ENCODE results near the gene C1QTNF8.

The C1QTNF8 gene

DNA sequence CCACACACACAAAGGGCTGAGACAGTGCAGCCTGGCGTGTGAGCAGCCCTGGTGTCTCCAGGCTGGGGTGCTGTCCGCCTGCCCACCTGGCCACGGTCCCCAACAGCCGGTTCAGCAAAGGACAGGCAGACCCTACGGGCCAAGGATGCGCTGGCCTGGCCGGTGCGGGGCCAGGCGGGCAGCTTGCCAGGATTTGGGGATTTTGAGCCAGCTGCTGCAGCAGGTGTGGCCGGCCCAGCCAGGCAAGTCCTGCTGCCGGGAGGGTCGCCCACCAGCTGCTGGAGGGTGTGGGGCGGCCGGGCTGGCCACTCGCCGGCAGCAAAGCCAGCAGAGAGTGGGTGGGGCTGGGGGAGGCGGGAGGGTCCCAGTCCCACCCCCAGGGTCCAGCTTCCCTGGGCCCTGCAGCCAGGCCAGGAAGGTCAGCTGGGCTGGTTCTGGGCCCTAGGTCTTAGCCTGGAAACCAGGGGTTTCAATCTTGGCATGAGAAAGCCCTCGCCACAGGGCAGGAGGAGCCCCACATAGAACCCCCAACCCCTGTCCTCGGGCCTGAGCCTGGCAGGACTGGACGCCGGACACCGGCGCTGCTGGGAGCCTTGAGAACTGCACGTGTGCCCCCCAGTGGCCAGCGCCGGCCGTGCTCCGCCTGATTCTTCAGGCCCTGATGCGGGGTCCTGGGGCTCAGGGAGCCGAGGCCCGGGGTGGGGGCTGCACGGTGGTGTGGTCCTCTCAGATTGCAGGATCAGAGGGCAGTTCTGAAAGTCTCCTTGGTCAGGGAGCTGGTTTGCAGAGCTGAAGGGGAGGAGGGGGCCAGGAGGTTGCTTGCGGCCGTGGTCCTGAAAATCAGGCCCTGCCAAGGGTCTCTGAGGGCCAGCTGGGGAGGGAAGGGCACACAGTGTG, 41.1 kb downstream of the C1QTNF8 start:
- no peaks in the 10 kb centered on the region for H3K36me3 ChIP-seq (ENCODE audit: control insufficient read depth, insufficient read depth, low read length)
- H3K9me3 ChIP-seq (ENCODE audit: control insufficient read depth, low read length), result peaks cover 4% of the 10 kb centered on the region
- no peak overlapping the region for H3K4me3 ChIP-seq (ENCODE audit: extremely low read depth, insufficient read depth, low read length, poor library complexity, severe bottlenecking)
- H3K4me1 ChIP-seq (ENCODE audit: control insufficient read depth, insufficient read depth, low read length, poor library complexity, severe bottlenecking), result no peaks in the 10 kb centered on the region
- no peak overlapping the region for H3K27ac ChIP-seq (ENCODE audit: low read depth, low read length, severe bottlenecking)
- 41 to 44% methylated on average over 27 to 29 of the region's 34 CpGs for WGBS, 2 experiments (ENCODE audit: insufficient coverage in 2 of 2)

DNA sequence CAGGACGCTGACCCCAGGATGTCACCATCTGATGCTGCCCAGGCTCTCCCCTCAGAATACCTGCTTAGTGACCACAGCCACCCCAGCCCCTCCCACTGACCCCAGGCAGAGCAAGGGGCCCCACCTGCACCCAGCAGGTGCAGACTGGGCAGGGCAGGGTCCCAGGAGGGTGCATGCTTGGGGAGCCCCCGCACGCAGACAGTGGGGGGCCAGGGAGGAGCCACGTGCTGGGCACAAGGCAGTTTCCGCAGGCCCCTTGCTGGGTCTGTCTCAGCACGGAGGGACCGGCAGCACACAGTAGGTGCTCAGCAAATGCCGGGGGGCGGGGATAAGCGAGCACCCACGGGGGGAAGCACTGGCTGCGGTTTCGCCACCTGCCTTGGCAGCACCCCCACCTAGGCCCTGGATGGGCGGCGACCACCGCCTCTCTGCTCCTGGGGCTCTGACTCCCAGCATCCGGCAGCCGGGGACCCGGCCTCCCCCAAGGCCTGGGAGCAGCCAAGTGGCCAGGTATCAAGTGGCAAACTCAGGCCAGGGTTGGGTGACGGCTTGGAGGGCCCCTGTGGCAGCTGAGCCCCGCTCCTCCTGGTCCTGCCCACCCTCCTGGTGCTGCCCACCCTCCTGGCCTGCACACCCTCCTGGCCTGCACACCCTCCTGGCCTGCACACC, 42.2 kb downstream of the C1QTNF8 start:
- Histone ChIP-seq H3K36me3 (ENCODE audit: control insufficient read depth, insufficient read depth, low read length) (no peaks in the 10 kb centered on the region), H3K27ac (ENCODE audit: low read depth, low read length, severe bottlenecking) (no peak overlapping the region), H3K9me3 (ENCODE audit: control insufficient read depth, low read length) (no peaks in the 10 kb centered on the region), H3K4me1 (ENCODE audit: control insufficient read depth, insufficient read depth, low read length, poor library complexity, severe bottlenecking) (no peaks in the 10 kb centered on the region), H3K4me3 (ENCODE audit: extremely low read depth, insufficient read depth, low read length, poor library complexity, severe bottlenecking) (no peak overlapping the region)
- WGBS, 2 experiments (ENCODE audit: insufficient coverage in 2 of 2), result 92 to 94% methylated on average over 14 to 21 of the region's 21 CpGs

DNA sequence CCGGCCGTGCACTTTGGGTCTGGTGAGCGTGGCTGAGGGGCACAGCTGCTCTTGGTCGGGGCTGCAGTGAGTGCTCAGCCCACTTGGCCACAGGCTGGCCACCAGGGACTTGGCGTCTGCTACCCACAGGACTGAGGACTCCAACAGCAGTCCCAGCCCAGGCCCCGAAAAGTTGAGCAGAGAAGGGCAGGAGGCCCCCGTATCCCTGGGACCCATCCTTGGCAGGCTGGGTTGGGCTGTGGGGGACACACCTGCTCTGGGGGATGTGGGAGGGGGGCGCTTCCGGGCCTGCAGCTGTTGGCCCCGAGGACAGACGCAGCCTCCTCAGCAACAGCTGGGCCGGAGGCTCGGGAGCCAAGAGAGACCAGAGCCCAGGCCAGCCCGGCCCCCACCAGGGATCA, 42.9 kb downstream of the C1QTNF8 start:
- Histone ChIP-seq H3K4me3 (ENCODE audit: extremely low read depth, insufficient read depth, low read length, poor library complexity, severe bottlenecking) (no peak overlapping the region), H3K4me1 (ENCODE audit: control insufficient read depth, insufficient read depth, low read length, poor library complexity, severe bottlenecking) (no peaks in the 10 kb centered on the region), H3K9me3 (ENCODE audit: control insufficient read depth, low read length) (no peaks in the 10 kb centered on the region), H3K27ac (ENCODE audit: low read depth, low read length, severe bottlenecking) (no peak overlapping the region), H3K36me3 (ENCODE audit: control insufficient read depth, insufficient read depth, low read length) (no peaks in the 10 kb centered on the region)
- 85 to 87% methylated on average over 10 to 13 of the region's 14 CpGs for WGBS, 2 experiments (ENCODE audit: insufficient coverage in 2 of 2)

DNA sequence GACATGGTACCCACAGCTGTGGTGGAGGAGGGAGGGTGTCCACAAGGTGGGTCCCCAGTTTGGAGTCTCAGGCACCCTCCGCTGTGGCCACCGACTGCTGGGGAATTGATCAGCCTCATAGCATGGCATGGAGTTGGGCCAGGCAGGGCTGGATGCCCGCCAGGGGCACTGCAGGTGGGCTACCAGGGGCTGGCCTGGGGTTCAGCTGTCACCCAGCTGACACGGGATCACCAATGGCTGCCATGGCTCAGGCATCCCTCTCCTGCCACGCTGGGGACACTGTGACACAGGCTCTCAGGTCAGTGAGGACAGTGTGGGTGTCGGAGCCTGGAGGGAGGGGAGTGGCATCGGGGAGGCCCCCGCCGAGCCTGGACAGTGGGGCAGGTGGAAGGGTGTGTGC, 43.3 kb downstream of the C1QTNF8 start:
- WGBS, 2 experiments (ENCODE audit: insufficient coverage in 2 of 2), result 88 to 89% methylated on average over 4 of the region's 9 CpGs
- Histone ChIP-seq H3K9me3 (ENCODE audit: control insufficient read depth, low read length) (no peaks in the 10 kb centered on the region), H3K4me3 (ENCODE audit: extremely low read depth, insufficient read depth, low read length, poor library complexity, severe bottlenecking) (no peak overlapping the region), H3K27ac (ENCODE audit: low read depth, low read length, severe bottlenecking) (no peak overlapping the region), H3K36me3 (ENCODE audit: control insufficient read depth, insufficient read depth, low read length) (no peaks in the 10 kb centered on the region), H3K4me1 (ENCODE audit: control insufficient read depth, insufficient read depth, low read length, poor library complexity, severe bottlenecking) (no peaks in the 10 kb centered on the region)

DNA sequence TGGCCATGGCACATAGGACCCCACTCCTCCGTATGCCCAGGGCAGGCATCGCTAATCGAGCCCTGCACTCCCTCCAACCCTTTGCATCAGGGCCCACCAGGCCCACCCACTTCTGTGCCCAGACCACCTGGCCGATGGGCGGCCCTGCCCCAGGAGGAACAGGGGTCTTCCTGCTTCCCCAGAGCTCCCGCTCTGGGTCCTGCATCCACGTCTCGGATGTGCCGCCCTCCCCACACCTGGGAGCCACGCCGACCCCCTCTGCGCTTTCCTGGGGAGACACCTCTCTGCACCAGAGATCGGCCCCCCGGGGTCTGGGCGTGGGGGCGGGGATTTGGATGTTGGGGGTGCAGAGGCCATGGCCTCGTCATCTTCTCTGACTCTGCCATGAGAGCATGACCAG, 44.6 kb downstream of the C1QTNF8 start:
- WGBS, 2 experiments (ENCODE audit: insufficient coverage in 2 of 2), result 75 to 97% methylated on average over 13 to 17 of the region's 17 CpGs
- Histone ChIP-seq H3K27ac (ENCODE audit: low read depth, low read length, severe bottlenecking) (no peak overlapping the region), H3K4me3 (ENCODE audit: extremely low read depth, insufficient read depth, low read length, poor library complexity, severe bottlenecking) (no peak overlapping the region), H3K36me3 (ENCODE audit: control insufficient read depth, insufficient read depth, low read length) (no peaks in the 10 kb centered on the region), H3K4me1 (ENCODE audit: control insufficient read depth, insufficient read depth, low read length, poor library complexity, severe bottlenecking) (no peaks in the 10 kb centered on the region), H3K9me3 (ENCODE audit: control insufficient read depth, low read length) (no peaks in the 10 kb centered on the region)

DNA sequence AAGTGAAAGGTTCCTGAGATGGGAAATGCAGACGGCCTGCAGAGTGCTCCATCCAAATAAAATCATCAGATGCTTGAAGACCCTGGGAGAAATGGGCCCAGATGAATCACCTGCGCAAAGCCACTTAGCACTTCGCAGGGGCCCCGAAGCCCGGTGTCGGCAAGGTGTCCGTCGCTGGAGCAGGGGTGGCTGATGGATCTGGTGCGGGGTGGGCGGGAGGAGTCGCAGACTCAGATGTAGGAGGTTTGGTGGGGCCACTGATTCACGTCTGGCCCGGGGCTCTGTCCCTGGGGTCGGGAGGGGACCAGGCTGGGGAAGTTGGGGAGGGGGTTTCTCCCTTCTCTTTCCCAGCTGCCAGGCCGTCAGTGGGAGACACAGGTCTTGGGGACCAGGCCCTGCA, 45.1 kb downstream of the C1QTNF8 start:
- H3K4me1 ChIP-seq (ENCODE audit: control insufficient read depth, insufficient read depth, low read length, poor library complexity, severe bottlenecking), result no peaks in the 10 kb centered on the region
- H3K27ac ChIP-seq (ENCODE audit: low read depth, low read length, severe bottlenecking), result no peak overlapping the region
- no peaks in the 10 kb centered on the region for H3K36me3 ChIP-seq (ENCODE audit: control insufficient read depth, insufficient read depth, low read length)
- no peak overlapping the region for H3K4me3 ChIP-seq (ENCODE audit: extremely low read depth, insufficient read depth, low read length, poor library complexity, severe bottlenecking)
- no peaks in the 10 kb centered on the region for H3K9me3 ChIP-seq (ENCODE audit: control insufficient read depth, low read length)
- 78 to 95% methylated on average over 8 to 10 of the region's 15 CpGs for WGBS, 2 experiments (ENCODE audit: insufficient coverage in 2 of 2)

DNA sequence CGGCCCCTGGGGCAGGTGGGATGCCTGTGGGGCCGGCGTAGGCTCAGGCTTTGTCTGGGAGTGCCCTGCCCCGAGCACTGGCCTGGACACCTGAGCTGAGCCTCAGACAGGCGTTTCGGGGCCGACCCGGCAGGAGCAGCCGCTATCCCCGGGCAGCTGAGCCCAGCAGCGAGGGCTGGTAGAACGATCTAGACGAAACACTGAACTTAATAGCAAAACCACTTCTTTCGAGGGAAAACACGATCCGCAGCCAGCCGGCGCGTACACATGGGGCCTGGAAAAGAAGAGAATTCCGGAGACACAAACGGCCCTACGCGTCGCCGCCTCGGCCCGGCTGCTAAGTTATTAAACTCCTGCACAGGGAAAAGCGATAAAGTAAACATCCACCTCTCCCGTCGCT, 45.5 kb downstream of the C1QTNF8 start:
- no peak overlapping the region for H3K27ac ChIP-seq (ENCODE audit: low read depth, low read length, severe bottlenecking)
- H3K36me3 ChIP-seq (ENCODE audit: control insufficient read depth, insufficient read depth, low read length), result no peaks in the 10 kb centered on the region
- no peak overlapping the region for H3K4me3 ChIP-seq (ENCODE audit: extremely low read depth, insufficient read depth, low read length, poor library complexity, severe bottlenecking)
- WGBS, 2 experiments (ENCODE audit: insufficient coverage in 2 of 2), result 93% methylated on average over 23 to 28 of the region's 30 CpGs
- H3K9me3 ChIP-seq (ENCODE audit: control insufficient read depth, low read length), result no peaks in the 10 kb centered on the region
- H3K4me1 ChIP-seq (ENCODE audit: control insufficient read depth, insufficient read depth, low read length, poor library complexity, severe bottlenecking), result no peaks in the 10 kb centered on the region

DNA sequence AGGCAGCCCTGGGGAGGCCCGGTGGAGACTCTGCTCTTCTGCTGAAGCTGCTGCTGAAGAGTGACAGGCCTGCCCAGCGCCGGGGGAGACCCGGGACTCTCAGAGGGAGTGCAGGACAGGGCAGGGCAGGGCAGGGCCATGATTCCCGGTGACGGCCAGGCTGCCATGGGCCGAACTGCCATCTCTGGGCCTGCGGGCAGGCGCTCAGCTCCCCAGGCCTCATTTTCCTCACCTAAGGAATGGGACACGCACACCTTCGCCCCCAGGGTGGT, 46.1 kb downstream of the C1QTNF8 start:
- H3K27ac ChIP-seq (ENCODE audit: low read depth, low read length, severe bottlenecking), result no peak overlapping the region
- no peak overlapping the region for H3K4me3 ChIP-seq (ENCODE audit: extremely low read depth, insufficient read depth, low read length, poor library complexity, severe bottlenecking)
- H3K36me3 ChIP-seq (ENCODE audit: control insufficient read depth, insufficient read depth, low read length), result no peaks in the 10 kb centered on the region
- WGBS, 2 experiments (ENCODE audit: insufficient coverage in 2 of 2), result 92 to 93% methylated on average over 9 to 11 of the region's 11 CpGs
- no peaks in the 10 kb centered on the region for H3K9me3 ChIP-seq (ENCODE audit: control insufficient read depth, low read length)
- no peaks in the 10 kb centered on the region for H3K4me1 ChIP-seq (ENCODE audit: control insufficient read depth, insufficient read depth, low read length, poor library complexity, severe bottlenecking)

DNA sequence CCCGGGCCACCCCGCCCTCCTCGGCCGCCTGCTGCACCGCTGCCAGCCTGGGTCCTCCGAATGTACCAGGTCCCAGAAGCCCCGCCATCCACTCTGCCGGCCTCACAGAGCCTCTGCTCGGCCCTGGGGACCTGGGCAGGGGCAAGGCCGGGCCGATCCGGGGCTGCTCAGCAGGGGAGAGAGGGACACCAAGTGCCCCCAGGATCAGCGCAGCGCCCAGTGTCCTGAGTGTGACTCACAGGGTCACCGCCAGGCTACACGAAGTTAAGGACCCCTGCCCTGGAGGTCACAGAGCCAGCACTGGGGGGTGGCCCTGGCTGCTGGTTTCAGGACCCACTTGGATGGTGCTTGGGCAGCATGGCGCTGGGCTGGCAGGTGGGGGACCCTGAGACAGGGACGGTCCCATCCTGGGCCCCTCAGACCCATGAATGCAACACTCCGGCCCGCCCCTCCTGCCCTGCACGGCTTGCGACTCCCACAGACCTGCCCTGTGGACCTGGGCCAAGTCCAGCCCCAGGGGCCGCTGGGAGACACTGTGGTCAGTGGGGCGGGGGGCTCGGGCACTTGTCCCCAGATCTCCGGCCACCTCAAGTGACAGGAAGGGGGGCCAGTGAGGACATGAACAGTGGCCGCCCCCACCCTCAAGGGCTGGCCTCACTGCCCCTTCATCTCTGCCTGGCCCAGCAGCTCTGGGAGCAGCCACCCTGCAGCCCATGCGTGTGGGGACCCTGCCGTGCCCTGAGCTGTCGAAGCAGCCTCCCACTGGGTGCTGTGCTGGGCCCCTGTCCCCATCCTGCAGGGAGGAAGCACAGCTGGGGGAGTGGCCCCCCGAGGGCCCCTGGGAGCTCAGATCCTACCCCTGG, 46.7 kb downstream of the C1QTNF8 start:
- Histone ChIP-seq H3K9me3 (ENCODE audit: control insufficient read depth, low read length) (no peaks in the 10 kb centered on the region), H3K4me3 (ENCODE audit: extremely low read depth, insufficient read depth, low read length, poor library complexity, severe bottlenecking) (no peak overlapping the region), H3K4me1 (ENCODE audit: control insufficient read depth, insufficient read depth, low read length, poor library complexity, severe bottlenecking) (no peaks in the 10 kb centered on the region), H3K36me3 (ENCODE audit: control insufficient read depth, insufficient read depth, low read length) (no peaks in the 10 kb centered on the region), H3K27ac (ENCODE audit: low read depth, low read length, severe bottlenecking) (no peak overlapping the region)
- WGBS, 2 experiments (ENCODE audit: insufficient coverage in 2 of 2), result 90 to 91% methylated on average over 28 to 29 of the region's 31 CpGs

DNA sequence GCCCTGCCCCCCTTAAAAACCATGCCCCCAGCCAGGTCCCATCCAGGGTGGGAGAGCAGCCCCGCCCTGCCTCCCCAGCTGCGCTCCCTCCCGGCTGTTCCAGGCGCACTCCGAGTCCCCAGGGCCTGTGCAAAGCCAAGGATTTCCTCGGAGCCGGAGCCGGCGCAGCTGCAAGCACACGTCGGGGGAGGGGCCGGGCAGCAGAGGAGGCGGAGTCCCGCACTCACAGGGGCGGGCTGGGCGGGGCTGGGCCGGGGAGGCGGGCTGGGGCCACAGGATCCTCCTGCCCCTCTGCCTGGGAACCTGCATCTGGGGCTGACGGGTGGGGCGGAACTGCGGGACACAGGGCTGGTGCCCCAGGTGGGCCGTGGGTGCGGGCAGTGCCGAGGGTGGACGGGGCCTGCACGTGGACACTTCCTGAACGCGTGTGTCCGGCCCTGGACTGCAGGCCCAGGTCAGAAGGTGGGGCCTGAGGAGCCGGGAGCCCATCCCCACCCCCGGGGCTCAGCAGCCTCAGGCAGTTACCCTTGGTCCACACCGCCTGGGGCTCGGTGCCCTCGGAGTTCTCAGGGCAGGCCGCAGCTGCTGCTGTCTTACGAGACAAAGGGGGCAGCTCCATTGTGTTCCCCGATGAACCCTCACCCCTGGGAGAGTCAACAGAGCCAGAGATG, 47.5 kb downstream of the C1QTNF8 start:
- WGBS, 2 experiments (ENCODE audit: insufficient coverage in 2 of 2), result 41 to 47% methylated on average over 33 to 35 of the region's 37 CpGs
- Histone ChIP-seq H3K4me3 (ENCODE audit: extremely low read depth, insufficient read depth, low read length, poor library complexity, severe bottlenecking) (no peak overlapping the region), H3K27ac (ENCODE audit: low read depth, low read length, severe bottlenecking) (no peak overlapping the region), H3K9me3 (ENCODE audit: control insufficient read depth, low read length) (no peaks in the 10 kb centered on the region), H3K36me3 (ENCODE audit: control insufficient read depth, insufficient read depth, low read length) (no peaks in the 10 kb centered on the region), H3K4me1 (ENCODE audit: control insufficient read depth, insufficient read depth, low read length, poor library complexity, severe bottlenecking) (no peaks in the 10 kb centered on the region)
